Left ventricle myocardium superior (tissue), 1 donor: ENCODE measurements around the gene ULK1. TPM values are rescaled to one million over a fixed set of nuclear protein-coding genes. Genes with fewer than 3 reads are reported as not detected.
"Not testable (repeated sequence)": the region's sequence is repeated elsewhere in the genome, so short reads cannot be mapped to it uniquely, and the experiment has no call there.

ENCODE experiments used
- ATAC-seq: fragments of 200-7000 bp; cut with Tn5 transposase; one replicate; pipeline ENCODE4 v1.9.1; 2020; ENCODE audit warnings: mild to moderate bottlenecking, moderate library complexity
- DNase-seq: peaks from one replicate; pipeline ENCODE4 v3.0.0-alpha.2; 2020
- intact Hi-C: fragments of 100-400 bp; cut with micrococcal nuclease; formaldehyde crosslinking; loops from one replicate; pipeline ENCODE4 v1.11.0; 2022
- total RNA-seq: library from RNA; stranded (reverse); fragmentation: NEBNext Ultra II Directional; extraction: Animal tissue kit (Norgen Biotek cat#: 25700); gene quantifications from one replicate; pipeline ENCODE4 v1.2.1, GENCODE V29; 2021
- donor health status: DM: no; HTN: yes; CAD: no; lungs with severe emphysema.

Gene ULK1
- total RNA-seq, 1 donor from 2014 or later = 64.0 TPM

GRCh38 chr12:131882804-131883520 is 11.5 kb upstream of the ULK1 start:
- DNase-seq = no peak
- ATAC-seq = peak; percentile 49
- intact Hi-C loops = no loop called here

GRCh38 chr12:131883521-131883900 is 10.9 kb upstream of the ULK1 start:
- no peak for DNase-seq
- intact Hi-C loops = no loop called here
- ATAC-seq = no peak

- ATAC-seq, DNase-seq, intact Hi-C loops: not testable (repeated sequence)
Measured at GRCh38 chr12:131885076-131885475, 9.3 kb upstream of the ULK1 start.

- no peak for ATAC-seq
- intact Hi-C loops = no loop called here
- no peak for DNase-seq
Measured at GRCh38 chr12:131885543-131886057, 8.8 kb upstream of the ULK1 start.

GRCh38 chr12:131891722-131892121 is 2.7 kb upstream of the ULK1 start:
- intact Hi-C loops, DNase-seq, ATAC-seq: not testable (repeated sequence)

- ATAC-seq = no peak
- DNase-seq = no peak
- intact Hi-C loops = no loop called here
Measured at GRCh38 chr12:131892711-131893604, 1.5 kb upstream of the ULK1 start.

GRCh38 chr12:131893605-131894312 is 663 bp upstream of the ULK1 start:
- no peak for ATAC-seq
- DNase-seq = no peak
- intact Hi-C loops = no loop called here

GRCh38 chr12:131894981-131895639 is 688 bp downstream of the ULK1 start:
- intact Hi-C loops = no loop called here
- ATAC-seq (no peak), DNase-seq (peak; percentile 43)

GRCh38 chr12:131895640-131896079 is 1.2 kb downstream of the ULK1 start:
- ATAC-seq (no peak), DNase-seq (no peak)
- intact Hi-C loops = no loop called here

GRCh38 chr12:131896080-131896810 is 1.8 kb downstream of the ULK1 start:
- ATAC-seq (peak; percentile 88), DNase-seq (peak; percentile 96)
- intact Hi-C loops = no loop called here

- no peak for ATAC-seq
- DNase-seq = no peak
- intact Hi-C loops = no loop called here
Measured at GRCh38 chr12:131896811-131897270, 2.4 kb downstream of the ULK1 start.

GRCh38 chr12:131897276-131897675 is 2.9 kb downstream of the ULK1 start:
- ATAC-seq = no peak
- peak; percentile 21 for DNase-seq
- intact Hi-C loops = no loop called here

GRCh38 chr12:131897875-131898274 is 3.5 kb downstream of the ULK1 start:
- intact Hi-C loops = no loop called here
- DNase-seq (no peak), ATAC-seq (no peak)

- DNase-seq = peak; percentile 33
- intact Hi-C loops = no loop called here
- ATAC-seq = no peak
Measured at GRCh38 chr12:131900397-131900796, 6.0 kb downstream of the ULK1 start.

- ATAC-seq (peak; percentile 79), DNase-seq (peak; percentile 78)
- intact Hi-C loops = no loop called here
Measured at GRCh38 chr12:131901431-131902331, 7.3 kb downstream of the ULK1 start.

GRCh38 chr12:131902332-131903241 is 8.2 kb downstream of the ULK1 start:
- no peak for ATAC-seq

More at GRCh38 chr12:131902332-131903241, 8.2 kb downstream of the ULK1 start:
- peak; percentile 24 for DNase-seq
- intact Hi-C loops = no loop called here
